Mucosa of gallbladder (tissue), 1 donor: ENCODE measurements around the gene HDAC10. TPM values are rescaled to one million over a fixed set of nuclear protein-coding genes. Genes with fewer than 3 reads are reported as not detected.
"Not testable (repeated sequence)": the region's sequence is repeated elsewhere in the genome, so short reads cannot be mapped to it uniquely, and the experiment has no call there.

ENCODE experiments used
- DNase-seq: peaks from one replicate; pipeline ENCODE4 v3.0.0-alpha.2; 2020; ENCODE audit warnings: low spot score
- total RNA-seq: library from RNA; stranded (reverse); gene quantifications from one replicate; pipeline ENCODE4 v1.2.1, GENCODE V29; 2021
- donor health status: DM: no; HTN: no; CAD: no.

The HDAC10 gene
- total RNA-seq, 1 donor from 2014 or later, result 100 TPM

DNA sequence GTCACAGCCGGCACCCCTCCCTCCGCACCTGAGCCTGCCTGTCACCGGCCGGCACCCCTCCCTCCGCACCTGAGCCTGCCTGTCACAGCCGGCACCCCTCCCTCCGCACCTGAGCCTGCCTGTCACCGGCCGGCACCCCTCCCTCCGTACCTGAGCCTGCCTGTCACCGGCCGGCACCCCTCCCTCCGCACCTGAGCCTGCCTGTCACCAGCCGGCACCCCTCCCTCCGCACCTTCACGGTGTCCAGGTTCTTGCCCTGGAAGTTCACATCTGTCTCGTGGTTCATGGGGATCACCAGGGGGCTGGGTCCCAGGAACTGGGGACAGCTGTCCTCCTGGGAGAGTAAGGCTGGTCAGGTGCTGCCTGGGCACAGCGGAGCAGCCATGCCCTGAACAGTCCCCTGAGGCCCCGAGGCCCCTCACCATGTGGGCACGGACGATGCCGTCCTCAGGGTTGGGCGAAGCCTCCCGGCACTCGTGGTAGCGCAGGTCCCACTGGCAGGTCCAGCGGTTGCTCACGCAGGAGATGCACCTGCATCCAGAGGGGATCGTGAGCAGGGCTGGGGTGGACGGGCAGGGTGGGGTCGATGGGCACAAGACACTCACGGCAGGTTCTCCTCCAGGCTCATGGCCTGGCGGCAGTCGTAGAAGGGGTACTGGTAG, 34.6 kb upstream of the HDAC10 start:
- DNase-seq, result peak; percentile 71

DNA sequence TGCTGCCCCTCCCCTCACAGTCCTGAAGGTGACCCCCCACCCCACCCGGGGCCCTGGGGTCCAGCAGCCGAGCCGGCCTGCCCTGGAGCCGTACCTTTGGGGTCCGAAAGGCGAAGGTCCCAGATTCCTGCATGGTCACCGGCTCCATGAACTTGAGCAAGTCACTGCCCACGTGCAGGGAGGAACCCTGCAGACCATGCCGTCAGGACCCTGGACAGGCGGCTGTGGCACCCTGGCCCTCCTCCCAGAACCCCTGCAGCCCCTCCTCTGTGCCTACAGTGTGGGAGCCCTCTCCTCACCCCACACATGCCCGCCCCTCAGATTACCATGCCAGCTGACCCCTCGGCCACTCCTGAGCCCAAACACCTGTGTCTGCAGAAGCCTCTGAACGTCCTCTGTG, 33.4 kb upstream of the HDAC10 start:
- no peak for DNase-seq

- DNase-seq, result no peak
Observed at GRCh38 chr22:50283821-50284220, 32.8 kb upstream of the HDAC10 start.

DNA sequence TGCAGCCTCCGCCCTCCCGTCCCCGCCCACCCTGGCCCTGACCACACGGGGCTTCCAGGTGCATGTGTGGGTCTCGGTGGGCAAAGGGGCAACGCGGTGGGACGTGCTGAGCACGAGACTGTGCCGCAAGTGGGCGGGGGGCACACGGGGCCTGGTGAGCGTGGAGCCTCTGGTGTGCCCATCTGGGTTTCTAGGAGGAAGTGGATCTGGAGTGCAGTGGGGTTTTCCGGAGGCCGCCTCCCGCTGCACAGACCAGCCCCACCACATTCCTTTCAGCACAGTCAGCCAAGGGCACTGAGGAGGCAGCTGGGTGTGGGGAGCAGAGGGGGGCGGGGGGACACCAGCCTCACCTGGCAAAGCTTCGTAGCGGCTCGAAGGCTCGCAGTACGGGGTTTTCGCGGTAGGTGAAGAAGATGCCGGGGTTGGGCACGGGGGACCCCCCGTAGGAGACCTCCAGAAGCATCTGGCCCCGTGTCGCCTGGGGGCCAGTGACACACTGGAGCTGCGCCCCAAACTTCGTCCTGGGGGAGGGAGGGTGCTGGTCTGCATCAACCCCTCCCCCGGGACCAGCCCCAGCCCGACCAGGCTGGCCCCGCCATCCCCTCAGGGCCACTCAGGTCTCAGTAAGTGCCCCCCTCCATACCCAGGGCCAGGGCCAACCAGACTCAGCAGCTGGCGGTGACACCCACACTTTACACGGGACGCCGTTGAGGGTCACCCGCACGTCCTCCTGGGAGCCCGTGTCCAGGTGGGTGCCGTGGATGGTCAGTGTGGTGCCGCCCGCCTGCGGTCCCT, 31.5 kb upstream of the HDAC10 start:
- DNase-seq, result peak; percentile 88

- DNase-seq, result no peak
Observed at GRCh38 chr22:50281957-50282356, 30.9 kb upstream of the HDAC10 start.

DNA sequence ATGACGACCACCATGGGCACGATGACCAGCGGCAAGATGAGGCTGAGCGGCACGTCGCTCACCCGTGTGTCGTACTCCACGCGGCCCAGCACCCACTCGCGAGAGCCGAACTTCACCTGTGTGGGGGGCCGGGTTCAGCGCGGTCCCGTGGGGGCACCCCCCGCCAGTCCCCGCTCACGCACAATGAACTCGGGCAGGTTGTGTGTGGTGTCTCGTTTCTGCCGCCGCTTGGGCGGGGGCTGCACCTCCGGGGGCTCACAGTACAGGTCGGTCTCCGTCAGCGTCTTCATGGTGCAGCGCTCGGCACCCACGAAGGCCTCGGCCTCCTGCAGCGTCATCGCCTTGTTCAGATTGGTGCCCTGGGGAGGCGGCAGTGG, 30.3 kb upstream of the HDAC10 start:
- DNase-seq, result no peak

DNA sequence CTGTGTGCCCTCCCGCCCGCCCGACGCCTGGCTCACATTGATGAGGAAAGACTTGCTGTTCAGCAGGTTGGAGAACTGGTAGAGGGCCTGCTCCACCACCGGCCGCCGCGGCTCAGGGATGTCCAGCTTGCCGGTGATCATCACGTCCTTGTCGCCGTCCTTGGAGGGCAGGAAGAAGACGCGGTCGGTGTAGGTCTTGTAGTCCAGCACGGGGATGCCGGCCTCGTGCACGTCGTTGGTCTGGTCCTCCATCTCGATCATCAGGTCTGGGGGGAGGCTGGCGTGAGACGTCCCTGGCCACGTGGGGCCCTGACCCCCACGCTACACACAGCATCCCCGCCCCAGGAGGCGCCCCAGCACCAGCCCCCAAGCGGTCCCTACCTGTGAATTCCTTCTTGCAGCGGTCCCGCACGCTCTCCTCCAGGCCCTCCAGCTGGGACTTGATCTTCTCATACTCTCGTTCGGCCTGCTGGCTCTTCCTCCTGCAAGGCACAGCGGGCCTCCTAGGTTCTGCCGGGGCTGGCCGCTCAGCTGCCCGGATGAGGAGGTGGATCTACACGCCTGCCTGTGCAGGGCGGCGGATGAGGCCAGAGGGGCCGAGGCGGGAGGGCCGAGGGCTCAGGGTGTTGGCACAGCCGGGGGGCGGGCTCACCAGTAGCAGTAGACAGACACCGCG, 29.8 kb upstream of the HDAC10 start:
- DNase-seq, result no peak

GRCh38 chr22:50280022-50280707, 29.1 kb upstream of the HDAC10 start:
- peak; percentile 62 for DNase-seq

GRCh38 chr22:50278956-50279619, 28.0 kb upstream of the HDAC10 start:
- DNase-seq, result no peak

GRCh38 chr22:50278461-50278860, 27.4 kb upstream of the HDAC10 start:
- no peak for DNase-seq

DNA sequence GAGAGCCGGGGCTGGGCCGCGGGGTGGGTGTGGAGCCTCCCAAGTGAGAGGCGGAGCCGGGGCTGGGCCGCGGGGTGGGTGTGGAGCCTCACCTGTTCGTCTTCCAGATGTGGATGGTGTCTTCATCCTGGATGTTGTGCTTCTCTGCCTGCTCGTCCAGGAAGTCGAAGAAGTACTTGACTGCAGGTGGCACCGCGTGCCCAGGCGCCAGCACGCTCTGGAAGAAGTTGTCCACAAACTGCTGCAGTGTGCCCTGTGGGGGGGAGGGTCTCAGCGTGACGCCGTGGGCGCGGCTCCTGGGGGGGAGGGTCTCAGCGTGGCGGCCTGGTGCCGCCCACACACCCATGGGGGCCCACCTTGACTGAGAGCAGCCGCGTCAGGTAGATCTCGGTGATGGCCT, 26.7 kb upstream of the HDAC10 start:
- DNase-seq, result no peak

DNA sequence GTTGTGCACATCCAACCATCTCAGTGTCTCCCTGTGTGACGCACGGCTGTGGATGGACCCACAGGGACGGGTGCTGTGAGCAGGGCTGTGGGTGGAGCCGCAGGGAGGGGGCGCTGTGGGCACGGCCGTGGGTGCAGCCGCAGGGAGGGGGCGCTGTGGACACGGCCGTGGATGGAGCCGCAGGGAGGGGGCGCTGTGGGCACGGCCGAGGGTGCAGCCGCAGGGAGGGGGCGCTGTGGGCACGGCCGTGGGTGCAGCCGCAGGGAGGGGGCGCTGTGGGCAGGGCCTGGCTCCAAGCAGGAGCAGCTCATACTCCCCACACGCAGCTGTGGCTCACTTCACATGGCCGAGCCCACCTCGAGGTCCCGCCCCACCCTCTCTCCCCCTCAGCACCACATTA, 25.1 kb upstream of the HDAC10 start:
- DNase-seq, result peak; percentile 74

- DNase-seq, result no peak
Observed at GRCh38 chr22:50275181-50276055, 24.4 kb upstream of the HDAC10 start.

- no peak for DNase-seq
Observed at GRCh38 chr22:50274771-50275170, 23.7 kb upstream of the HDAC10 start.

DNA sequence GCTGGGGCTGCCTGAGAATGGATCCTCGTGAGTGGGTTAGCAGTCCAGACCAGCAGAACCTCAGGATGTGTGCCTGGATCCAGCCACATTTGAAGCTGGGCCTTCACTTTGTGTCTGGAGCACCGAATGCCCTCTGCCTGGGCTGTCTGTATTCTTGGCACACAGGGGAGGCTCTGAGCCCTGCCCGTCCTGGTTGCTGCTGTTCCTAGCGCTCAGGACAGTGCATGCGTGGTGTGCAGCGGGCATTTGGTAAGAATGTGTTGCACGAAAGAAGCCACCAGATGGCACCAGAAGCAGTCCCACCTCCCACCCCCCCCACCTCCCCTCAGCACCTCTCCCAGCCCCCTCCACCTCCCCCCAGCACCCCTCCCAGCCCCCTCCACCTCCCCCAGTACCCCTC, 23.2 kb upstream of the HDAC10 start:
- peak; percentile 68 for DNase-seq

DNA sequence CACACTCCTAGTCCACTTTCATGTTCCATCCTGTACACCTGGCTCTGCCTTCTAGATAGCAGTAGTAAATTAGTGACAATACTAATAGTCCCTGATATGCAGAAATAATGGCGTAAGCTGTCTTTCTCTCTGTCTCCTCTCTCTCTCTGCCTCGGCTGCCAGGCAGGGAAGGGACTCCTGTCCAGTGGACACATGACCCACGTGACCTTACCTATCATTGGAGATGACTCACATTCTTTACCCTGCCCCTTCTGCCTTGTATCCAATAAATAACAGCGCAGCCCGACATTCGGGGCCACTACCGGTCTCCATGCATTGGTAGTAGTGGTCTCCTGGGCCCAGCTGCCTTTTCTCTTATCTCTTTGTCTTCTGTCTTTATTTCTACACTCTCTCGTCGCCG, 22.7 kb upstream of the HDAC10 start:
- not testable (repeated sequence) for DNase-seq

GRCh38 chr22:50273352-50273751, 22.3 kb upstream of the HDAC10 start:
- DNase-seq, result not testable (repeated sequence)

- DNase-seq, result no peak
Observed at GRCh38 chr22:50272044-50272802, 21.2 kb upstream of the HDAC10 start.

DNA sequence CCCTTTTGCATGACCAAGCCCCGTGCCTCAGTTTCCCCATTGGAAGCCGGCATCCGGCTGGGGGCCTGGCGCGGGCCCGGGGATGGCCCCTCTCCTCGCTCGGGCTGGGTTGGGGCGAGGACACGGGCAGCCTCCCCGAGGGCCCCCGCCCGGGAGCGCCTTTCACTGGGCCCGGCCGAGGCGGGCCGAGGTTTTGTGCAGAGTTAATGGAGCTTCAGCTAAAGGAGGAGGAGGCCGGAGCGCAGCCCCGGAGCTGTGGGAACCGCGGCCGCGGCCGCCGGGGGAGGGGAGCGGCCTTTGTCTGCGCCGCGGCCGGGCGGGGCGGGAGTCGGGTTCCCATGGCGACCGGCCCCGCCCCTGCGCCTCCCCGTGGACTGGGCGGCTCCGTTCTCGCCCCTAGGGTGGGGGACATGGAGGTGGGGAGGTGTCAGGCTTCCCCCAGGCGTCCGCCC, 20.5 kb upstream of the HDAC10 start:
- DNase-seq, result peak; percentile 66
